HEK293T (cell line): ENCODE measurements around the gene FAM200B.

Source experiments
- ARNT ChIP-seq: fragments of 450-650 bp; IDR thresholded peaks from 2 replicates; pipeline ENCODE4 v1.6.1; 2017; ENCODE audit warnings: mild to moderate bottlenecking
- BHLHE40 ChIP-seq: fragments of 450-650 bp; IDR thresholded peaks from 2 replicates; pipeline ENCODE4 v1.6.1; 2016; ENCODE audit warnings: mild to moderate bottlenecking, moderate library complexity, borderline replicate concordance
- ELF4 ChIP-seq: fragments of 450-650 bp; IDR thresholded peaks from 2 replicates; pipeline ENCODE4 v1.6.1; 2017; ENCODE audit warnings: antibody characterized with exemption
- FOXM1 ChIP-seq: fragments of 450-650 bp; IDR thresholded peaks from 2 replicates; pipeline ENCODE4 v1.6.1; 2017; ENCODE audit warnings: mild to moderate bottlenecking, borderline replicate concordance
- TARDBP ChIP-seq: fragments of 450-650 bp; IDR thresholded peaks from 2 replicates; pipeline ENCODE4 v1.6.1; 2016
- ZNF384 ChIP-seq: fragments of 450-650 bp; IDR thresholded peaks from 2 replicates; pipeline ENCODE4 v1.6.1; 2016

- no peak for TF ChIP-seq ELF4
- TF ChIP-seq FOXM1: no peak
- no peak for TF ChIP-seq TARDBP
- TF ChIP-seq ARNT: no peak
- no peak for TF ChIP-seq BHLHE40
- no peak for TF ChIP-seq ZNF384
These were observed 15.2 kb downstream of the FAM200B start for GRCh38 chr4:15696866-15697265.
